WTC11 (cell line): ENCODE results near the gene BRMS1. TPM values are rescaled to one million over a fixed set of nuclear protein-coding genes. Genes with fewer than 3 reads are reported as not detected.

Experiments used
- ATAC-seq: fragments of 200-7000 bp; cut with Tn5 transposase; 2 replicates; pipeline ENCODE4 v1.10.0; 2021; ENCODE audit warnings: mild to moderate bottlenecking, moderate library complexity
- CTCF ChIA-PET: fragments of 300-600 bp; sonication (Branson Sonifier 250); formaldehyde crosslinking; loops from one replicate; lab custom pipeline; 2021; ENCODE audit warnings: antibody characterized with exemption; lab: Charles Lee
- POLR2A ChIA-PET: fragments of 350-600 bp; sonication (Branson Sonifier 250); formaldehyde crosslinking; loops from one replicate; lab custom pipeline; 2021; ENCODE audit warnings: antibody characterized with exemption; lab: Charles Lee
- DNase-seq: peaks from one replicate; pipeline ENCODE4 v3.0.0; 2021; ENCODE audit warnings: low spot score
- H3K27ac Mint-ChIP-seq: 2 replicates; pipeline ENCODE4 v1.8.0; 2021; ENCODE audit warnings: mixed read lengths
- H3K27me3 Mint-ChIP-seq: 2 replicates; pipeline ENCODE4 v1.8.0; 2021; ENCODE audit warnings: low read depth, mild to moderate bottlenecking, moderate library complexity, mixed read lengths
- H3K36me3 Mint-ChIP-seq: 2 replicates; pipeline ENCODE4 v1.8.0; 2021; ENCODE audit warnings: mixed read lengths
- H3K4me1 Mint-ChIP-seq: 2 replicates; pipeline ENCODE4 v1.8.0; 2022; ENCODE audit warnings: mixed read lengths
- H3K4me3 Mint-ChIP-seq: 2 replicates; pipeline ENCODE4 v1.8.0; 2021; ENCODE audit warnings: mild to moderate bottlenecking, moderate library complexity, mixed read lengths
- H3K9me3 Mint-ChIP-seq: 2 replicates; pipeline ENCODE4 v1.8.0; 2021; ENCODE audit warnings: mixed read lengths
- CBFB ChIP-seq: sonication (generic); formaldehyde crosslinking; IDR thresholded peaks from 2 replicates; pipeline ENCODE4 v1.8.1; 2022; ENCODE audit warnings: mild to moderate bottlenecking, low read depth, missing genetic modification reagents
- CREM ChIP-seq: sonication (generic); formaldehyde crosslinking; IDR thresholded peaks from 2 replicates; pipeline ENCODE4 v1.8.1; 2022; ENCODE audit warnings: mild to moderate bottlenecking, missing genetic modification reagents, moderate library complexity
- ELF4 ChIP-seq: sonication (generic); formaldehyde crosslinking; IDR thresholded peaks from 2 replicates; pipeline ENCODE4 v1.8.1; 2022; ENCODE audit warnings: low read depth, mild to moderate bottlenecking, moderate library complexity, missing genetic modification reagents
- FOXP1 ChIP-seq: sonication (generic); formaldehyde crosslinking; IDR thresholded peaks from 2 replicates; pipeline ENCODE4 v1.8.0; 2022; ENCODE audit warnings: missing genetic modification reagents, mild to moderate bottlenecking, moderate library complexity, borderline replicate concordance
- GRHL2 ChIP-seq: fragments of 250-450 bp; sonication (Bioruptor Pico); IDR thresholded peaks from 2 replicates; pipeline ENCODE4 v1.8.0; 2022; ENCODE audit warnings: mild to moderate bottlenecking, moderate library complexity; ENCODE audit not compliant: insufficient replicate concordance, severe bottlenecking
- HMGA2 ChIP-seq: fragments of 250-450 bp; sonication (Bioruptor Pico); IDR thresholded peaks from 2 replicates; pipeline ENCODE4 v1.4.0; 2021; ENCODE audit warnings: mild to moderate bottlenecking, moderate library complexity
- IRF2 ChIP-seq: sonication (generic); formaldehyde crosslinking; IDR thresholded peaks from 2 replicates; pipeline ENCODE4 v1.8.0; 2022; ENCODE audit warnings: low read depth, missing genetic modification reagents, borderline replicate concordance
- JAZF1 ChIP-seq: fragments of 250-450 bp; sonication (Bioruptor Pico); IDR thresholded peaks from 2 replicates; pipeline ENCODE4 v1.9.0; 2021; ENCODE audit warnings: moderate library complexity, mild to moderate bottlenecking, inconsistent platforms
- KAT7 ChIP-seq: sonication (generic); formaldehyde crosslinking; IDR thresholded peaks from 2 replicates; pipeline ENCODE4 v1.8.1; 2023; ENCODE audit warnings: missing genetic modification reagents, mild to moderate bottlenecking, borderline replicate concordance
- MXD4 ChIP-seq: fragments of 250-450 bp; sonication (Bioruptor Pico); IDR thresholded peaks from 2 replicates; pipeline ENCODE4 v1.8.0; 2021; ENCODE audit warnings: mild to moderate bottlenecking, moderate library complexity, borderline replicate concordance
- NFATC4 ChIP-seq: fragments of 250-450 bp; sonication (Bioruptor Pico); IDR thresholded peaks from 2 replicates; pipeline ENCODE4 v1.9.0; 2021; ENCODE audit warnings: mild to moderate bottlenecking
- NFE2L1 ChIP-seq: sonication (generic); formaldehyde crosslinking; IDR thresholded peaks from 2 replicates; pipeline ENCODE4 v1.8.1; 2023; ENCODE audit warnings: missing genetic modification reagents
- NR1H2 ChIP-seq: sonication (generic); formaldehyde crosslinking; IDR thresholded peaks from 2 replicates; pipeline ENCODE4 v1.9.0; 2021; ENCODE audit warnings: mild to moderate bottlenecking, moderate library complexity, missing genetic modification reagents
- SP1 ChIP-seq: sonication (generic); formaldehyde crosslinking; conservative IDR thresholded peaks from 2 replicates; pipeline ENCODE4 v1.8.1; 2022; ENCODE audit warnings: missing genetic modification reagents
- TCF7 ChIP-seq: sonication (generic); formaldehyde crosslinking; IDR thresholded peaks from 2 replicates; pipeline ENCODE4 v1.8.0; 2022; ENCODE audit warnings: mild to moderate bottlenecking, low read depth, missing genetic modification reagents, moderate library complexity
- TEAD1 ChIP-seq: sonication (generic); formaldehyde crosslinking; IDR thresholded peaks from 2 replicates; pipeline ENCODE4 v1.8.0; 2022; ENCODE audit warnings: mild to moderate bottlenecking, missing genetic modification reagents
- TEAD4 ChIP-seq: sonication (generic); formaldehyde crosslinking; IDR thresholded peaks from 2 replicates; pipeline ENCODE4 v1.8.0; 2022; ENCODE audit warnings: mild to moderate bottlenecking, missing genetic modification reagents
- ZBTB21 ChIP-seq: sonication (generic); formaldehyde crosslinking; IDR thresholded peaks from 2 replicates; pipeline ENCODE4 v1.8.1; 2023; ENCODE audit warnings: mild to moderate bottlenecking, missing genetic modification reagents, borderline replicate concordance
- ZNF121 ChIP-seq: sonication (generic); formaldehyde crosslinking; IDR thresholded peaks from 2 replicates; pipeline ENCODE4 v1.8.0; 2023; ENCODE audit warnings: missing genetic modification reagents
- total RNA-seq: library from RNA; stranded (reverse); gene quantifications from 3 replicates; pipeline ENCODE4 v1.2.3, GENCODE V29; 2021
- TF ChIP-seq, protein P1 (sequence below): sonication (generic); formaldehyde crosslinking; IDR thresholded peaks from 2 replicates; pipeline ENCODE4 v1.8.1; 2023; ENCODE audit warnings: mild to moderate bottlenecking, moderate library complexity, missing genetic modification reagents
- TF ChIP-seq, protein P2 (sequence below): sonication (generic); formaldehyde crosslinking; IDR thresholded peaks from 2 replicates; pipeline ENCODE4 v1.8.1; 2023; ENCODE audit warnings: mild to moderate bottlenecking, missing genetic modification reagents, borderline replicate concordance
- TF ChIP-seq, protein P3 (sequence below): sonication (generic); formaldehyde crosslinking; IDR thresholded peaks from 2 replicates; pipeline ENCODE4 v1.8.1; 2022; ENCODE audit warnings: low read depth, mild to moderate bottlenecking, moderate library complexity, missing genetic modification reagents, borderline replicate concordance
- TF ChIP-seq, protein P4 (sequence below): sonication (generic); formaldehyde crosslinking; IDR thresholded peaks from 2 replicates; pipeline ENCODE4 v1.8.0; 2023; ENCODE audit warnings: missing genetic modification reagents, mild to moderate bottlenecking, borderline replicate concordance
- TF ChIP-seq, protein P5 (sequence below): sonication (generic); formaldehyde crosslinking; IDR thresholded peaks from 2 replicates; pipeline ENCODE4 v1.8.0; 2022; ENCODE audit warnings: mild to moderate bottlenecking, missing genetic modification reagents

The BRMS1 gene
- total RNA-seq, 1 experiment from 2014 or later, result 44.5 TPM

DNA sequence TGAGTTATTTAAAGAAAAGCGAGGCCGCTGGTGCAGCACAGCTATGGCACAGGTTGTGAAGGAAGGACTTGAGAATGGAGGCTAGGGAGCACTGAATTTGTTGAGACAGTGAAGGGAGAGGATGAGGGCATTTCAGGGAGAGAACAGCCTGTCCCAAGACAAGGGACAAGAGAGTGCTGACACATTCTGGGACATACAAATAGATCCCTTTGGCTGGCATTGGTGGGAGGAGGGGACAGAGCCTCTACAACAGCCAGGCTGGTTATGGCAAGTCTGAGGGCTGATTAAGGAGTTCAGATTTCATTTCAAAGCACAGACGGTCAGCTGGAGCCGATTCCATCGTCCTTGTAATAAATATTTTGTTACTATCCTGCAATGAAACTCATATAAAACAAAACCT lies 28.4 kb upstream of the BRMS1 start:
- Mint-ChIP-seq H3K4me3 (no peak overlapping the region), H3K9me3 (no peaks in the 10 kb centered on the region), H3K27me3 (no peaks in the 10 kb centered on the region; the same call in 1 of the 2 replicates), H3K27ac (peak overlapping the region; percentile 68; the same call in 1 of the 2 replicates), H3K4me1 (peaks cover 23% of the 10 kb centered on the region), H3K36me3 (peaks cover 16% of the 10 kb centered on the region)
- DNase-seq, result no peak
- no peak for ATAC-seq
- TF ChIP-seq TEAD1 (CRISPR knock-in tag) (no peak), GRHL2 (CRISPR knock-in tag) (no peak), IRF2 (CRISPR knock-in tag) (no peak), JAZF1 (no peak), MXD4 (no peak), NR1H2 (CRISPR knock-in tag) (no peak), NFE2L1 (CRISPR knock-in tag) (no peak), TCF7 (no peak), TEAD4 (CRISPR knock-in tag) (no peak), ZBTB21 (CRISPR knock-in tag) (no peak), ELF4 (CRISPR knock-in tag) (no peak)
- TF ChIP-seq, protein P1, sequence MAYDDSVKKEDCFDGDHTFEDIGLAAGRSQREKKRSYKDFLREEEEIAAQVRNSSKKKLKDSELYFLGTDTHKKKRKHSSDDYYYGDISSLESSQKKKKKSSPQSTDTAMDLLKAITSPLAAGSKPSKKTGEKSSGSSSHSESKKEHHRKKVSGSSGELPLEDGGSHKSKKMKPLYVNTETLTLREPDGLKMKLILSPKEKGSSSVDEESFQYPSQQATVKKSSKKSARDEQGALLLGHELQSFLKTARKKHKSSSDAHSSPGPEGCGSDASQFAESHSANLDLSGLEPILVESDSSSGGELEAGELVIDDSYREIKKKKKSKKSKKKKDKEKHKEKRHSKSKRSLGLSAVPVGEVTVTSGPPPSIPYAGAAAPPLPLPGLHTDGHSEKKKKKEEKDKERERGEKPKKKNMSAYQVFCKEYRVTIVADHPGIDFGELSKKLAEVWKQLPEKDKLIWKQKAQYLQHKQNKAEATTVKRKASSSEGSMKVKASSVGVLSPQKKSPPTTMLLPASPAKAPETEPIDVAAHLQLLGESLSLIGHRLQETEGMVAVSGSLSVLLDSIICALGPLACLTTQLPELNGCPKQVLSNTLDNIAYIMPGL (CRISPR knock-in tag), result no peak
- TF ChIP-seq, protein P2, sequence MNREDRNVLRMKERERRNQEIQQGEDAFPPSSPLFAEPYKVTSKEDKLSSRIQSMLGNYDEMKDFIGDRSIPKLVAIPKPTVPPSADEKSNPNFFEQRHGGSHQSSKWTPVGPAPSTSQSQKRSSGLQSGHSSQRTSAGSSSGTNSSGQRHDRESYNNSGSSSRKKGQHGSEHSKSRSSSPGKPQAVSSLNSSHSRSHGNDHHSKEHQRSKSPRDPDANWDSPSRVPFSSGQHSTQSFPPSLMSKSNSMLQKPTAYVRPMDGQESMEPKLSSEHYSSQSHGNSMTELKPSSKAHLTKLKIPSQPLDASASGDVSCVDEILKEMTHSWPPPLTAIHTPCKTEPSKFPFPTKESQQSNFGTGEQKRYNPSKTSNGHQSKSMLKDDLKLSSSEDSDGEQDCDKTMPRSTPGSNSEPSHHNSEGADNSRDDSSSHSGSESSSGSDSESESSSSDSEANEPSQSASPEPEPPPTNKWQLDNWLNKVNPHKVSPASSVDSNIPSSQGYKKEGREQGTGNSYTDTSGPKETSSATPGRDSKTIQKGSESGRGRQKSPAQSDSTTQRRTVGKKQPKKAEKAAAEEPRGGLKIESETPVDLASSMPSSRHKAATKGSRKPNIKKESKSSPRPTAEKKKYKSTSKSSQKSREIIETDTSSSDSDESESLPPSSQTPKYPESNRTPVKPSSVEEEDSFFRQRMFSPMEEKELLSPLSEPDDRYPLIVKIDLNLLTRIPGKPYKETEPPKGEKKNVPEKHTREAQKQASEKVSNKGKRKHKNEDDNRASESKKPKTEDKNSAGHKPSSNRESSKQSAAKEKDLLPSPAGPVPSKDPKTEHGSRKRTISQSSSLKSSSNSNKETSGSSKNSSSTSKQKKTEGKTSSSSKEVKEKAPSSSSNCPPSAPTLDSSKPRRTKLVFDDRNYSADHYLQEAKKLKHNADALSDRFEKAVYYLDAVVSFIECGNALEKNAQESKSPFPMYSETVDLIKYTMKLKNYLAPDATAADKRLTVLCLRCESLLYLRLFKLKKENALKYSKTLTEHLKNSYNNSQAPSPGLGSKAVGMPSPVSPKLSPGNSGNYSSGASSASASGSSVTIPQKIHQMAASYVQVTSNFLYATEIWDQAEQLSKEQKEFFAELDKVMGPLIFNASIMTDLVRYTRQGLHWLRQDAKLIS (CRISPR knock-in tag), result no peak
- TF ChIP-seq, protein P3, sequence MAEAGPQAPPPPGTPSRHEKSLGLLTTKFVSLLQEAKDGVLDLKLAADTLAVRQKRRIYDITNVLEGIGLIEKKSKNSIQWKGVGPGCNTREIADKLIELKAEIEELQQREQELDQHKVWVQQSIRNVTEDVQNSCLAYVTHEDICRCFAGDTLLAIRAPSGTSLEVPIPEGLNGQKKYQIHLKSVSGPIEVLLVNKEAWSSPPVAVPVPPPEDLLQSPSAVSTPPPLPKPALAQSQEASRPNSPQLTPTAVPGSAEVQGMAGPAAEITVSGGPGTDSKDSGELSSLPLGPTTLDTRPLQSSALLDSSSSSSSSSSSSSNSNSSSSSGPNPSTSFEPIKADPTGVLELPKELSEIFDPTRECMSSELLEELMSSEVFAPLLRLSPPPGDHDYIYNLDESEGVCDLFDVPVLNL (CRISPR knock-in tag), result no peak
- POLR2A ChIA-PET, result no interaction called here
- CTCF ChIA-PET, result interaction anchor here (0.7 to 6.8 kb wide), 6 partner anchors 10 to 708 kb away, joined by 3 to 53 read pairs (median 12); partner anchors contain the start of gene B4GAT1

DNA sequence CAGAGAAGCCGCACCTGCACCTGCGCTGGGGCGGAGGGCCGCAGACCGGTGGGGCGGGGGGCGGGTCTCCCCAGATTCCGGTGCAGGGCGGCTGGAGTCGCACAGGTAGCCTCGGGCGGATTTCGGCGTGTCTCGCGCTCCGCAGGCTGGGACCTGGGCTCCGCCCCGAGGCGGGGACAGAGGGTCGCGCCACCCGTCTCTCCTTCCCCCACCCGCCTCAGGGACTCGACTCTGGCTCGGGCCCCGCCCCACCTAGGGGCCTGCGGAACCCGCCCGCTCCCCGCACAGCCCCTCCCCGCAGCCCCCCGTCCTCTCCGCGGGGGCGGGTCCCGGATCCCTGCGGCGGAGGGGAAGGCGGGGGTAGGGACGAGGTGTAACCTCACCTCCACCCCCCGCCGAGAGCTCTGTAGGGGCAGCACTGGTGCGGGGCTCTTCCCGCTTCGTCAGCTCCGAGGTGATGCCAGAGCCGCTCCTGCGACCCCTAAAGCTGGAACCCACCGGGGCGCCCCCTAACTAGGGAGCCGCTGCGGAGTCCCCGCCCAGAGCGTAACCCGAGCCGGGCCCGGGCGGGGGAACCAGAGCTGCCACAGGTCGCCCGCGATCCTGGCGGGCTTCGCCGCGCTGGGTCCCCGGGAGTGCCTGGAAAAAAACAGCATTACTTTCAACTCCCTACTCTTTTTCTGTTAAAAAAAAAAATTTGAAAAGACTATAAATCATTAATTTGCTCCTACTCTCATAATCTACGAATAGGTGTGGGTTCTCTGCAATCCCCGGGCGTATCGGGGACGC lies 26.9 kb upstream of the BRMS1 start, which contains the start of gene SLC29A2:
Gene SLC29A2 (minus strand): TSS at position 134 of the 789 bp plus-strand sequence. CDS start 169 bp downstream, outside the sequence.
- ChIA-PET POLR2A (interaction anchor here (0.7 to 2.8 kb wide), 7 partner anchors 14 to 83 kb away, joined by 3 to 12 read pairs (median 3); partner anchors contain the start of genes BRMS1, CD248 and YIF1A), CTCF (interaction anchor here (0.6 to 6.8 kb wide), 15 partner anchors 8 to 120 kb away, joined by 3 to 53 read pairs (median 7); partner anchors contain the start of genes MRPL11, NPAS4 and RIN1)
- Mint-ChIP-seq H3K9me3 (no peaks in the 10 kb centered on the region), H3K27me3 (no peaks in the 10 kb centered on the region), H3K4me1 (peaks cover 27% of the 10 kb centered on the region), H3K27ac (peak within 1 kb of the TSS; percentile 96), H3K36me3 (peaks cover 28% of the 10 kb centered on the region), H3K4me3 (peak within 1 kb of the TSS; percentile 95)
- DNase-seq, result peak; percentile 98
- ATAC-seq, result peak; percentile 88
- TF ChIP-seq ZNF121 (CRISPR knock-in tag), result no peak
- TF ChIP-seq NFATC4 (CRISPR knock-in tag), result no peak
- TF ChIP-seq HMGA2 (CRISPR knock-in tag), result no peak
- peak; percentile 56; the same call in 1 of the 2 replicates for TF ChIP-seq CREM (CRISPR knock-in tag)
- peak; percentile 56 for TF ChIP-seq SP1 (CRISPR knock-in tag)
- no peak for TF ChIP-seq KAT7
- TF ChIP-seq NFE2L1 (CRISPR knock-in tag), result no peak; the same call in 1 of the 2 replicates
- no peak for TF ChIP-seq CBFB (CRISPR knock-in tag)
- TF ChIP-seq, protein P4, sequence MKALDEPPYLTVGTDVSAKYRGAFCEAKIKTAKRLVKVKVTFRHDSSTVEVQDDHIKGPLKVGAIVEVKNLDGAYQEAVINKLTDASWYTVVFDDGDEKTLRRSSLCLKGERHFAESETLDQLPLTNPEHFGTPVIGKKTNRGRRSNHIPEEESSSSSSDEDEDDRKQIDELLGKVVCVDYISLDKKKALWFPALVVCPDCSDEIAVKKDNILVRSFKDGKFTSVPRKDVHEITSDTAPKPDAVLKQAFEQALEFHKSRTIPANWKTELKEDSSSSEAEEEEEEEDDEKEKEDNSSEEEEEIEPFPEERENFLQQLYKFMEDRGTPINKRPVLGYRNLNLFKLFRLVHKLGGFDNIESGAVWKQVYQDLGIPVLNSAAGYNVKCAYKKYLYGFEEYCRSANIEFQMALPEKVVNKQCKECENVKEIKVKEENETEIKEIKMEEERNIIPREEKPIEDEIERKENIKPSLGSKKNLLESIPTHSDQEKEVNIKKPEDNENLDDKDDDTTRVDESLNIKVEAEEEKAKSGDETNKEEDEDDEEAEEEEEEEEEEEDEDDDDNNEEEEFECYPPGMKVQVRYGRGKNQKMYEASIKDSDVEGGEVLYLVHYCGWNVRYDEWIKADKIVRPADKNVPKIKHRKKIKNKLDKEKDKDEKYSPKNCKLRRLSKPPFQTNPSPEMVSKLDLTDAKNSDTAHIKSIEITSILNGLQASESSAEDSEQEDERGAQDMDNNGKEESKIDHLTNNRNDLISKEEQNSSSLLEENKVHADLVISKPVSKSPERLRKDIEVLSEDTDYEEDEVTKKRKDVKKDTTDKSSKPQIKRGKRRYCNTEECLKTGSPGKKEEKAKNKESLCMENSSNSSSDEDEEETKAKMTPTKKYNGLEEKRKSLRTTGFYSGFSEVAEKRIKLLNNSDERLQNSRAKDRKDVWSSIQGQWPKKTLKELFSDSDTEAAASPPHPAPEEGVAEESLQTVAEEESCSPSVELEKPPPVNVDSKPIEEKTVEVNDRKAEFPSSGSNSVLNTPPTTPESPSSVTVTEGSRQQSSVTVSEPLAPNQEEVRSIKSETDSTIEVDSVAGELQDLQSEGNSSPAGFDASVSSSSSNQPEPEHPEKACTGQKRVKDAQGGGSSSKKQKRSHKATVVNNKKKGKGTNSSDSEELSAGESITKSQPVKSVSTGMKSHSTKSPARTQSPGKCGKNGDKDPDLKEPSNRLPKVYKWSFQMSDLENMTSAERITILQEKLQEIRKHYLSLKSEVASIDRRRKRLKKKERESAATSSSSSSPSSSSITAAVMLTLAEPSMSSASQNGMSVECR (CRISPR knock-in tag), result peak; percentile 78; the same call in 1 of the 2 replicates
- TF ChIP-seq, protein P5, sequence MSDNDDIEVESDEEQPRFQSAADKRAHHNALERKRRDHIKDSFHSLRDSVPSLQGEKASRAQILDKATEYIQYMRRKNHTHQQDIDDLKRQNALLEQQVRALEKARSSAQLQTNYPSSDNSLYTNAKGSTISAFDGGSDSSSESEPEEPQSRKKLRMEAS (CRISPR knock-in tag), result no peak
- TF ChIP-seq FOXP1 (CRISPR knock-in tag), result no peak; the same call in 1 of the 2 replicates
